Measurements from ENCODE around the gene SETDB2. TPM values are rescaled to one million over a fixed set of nuclear protein-coding genes. Genes with fewer than 3 reads are reported as not detected.

The SETDB2 gene
- polyA plus RNA-seq, 1 donor from 2014 or later, result 14.6 TPM

DNA sequence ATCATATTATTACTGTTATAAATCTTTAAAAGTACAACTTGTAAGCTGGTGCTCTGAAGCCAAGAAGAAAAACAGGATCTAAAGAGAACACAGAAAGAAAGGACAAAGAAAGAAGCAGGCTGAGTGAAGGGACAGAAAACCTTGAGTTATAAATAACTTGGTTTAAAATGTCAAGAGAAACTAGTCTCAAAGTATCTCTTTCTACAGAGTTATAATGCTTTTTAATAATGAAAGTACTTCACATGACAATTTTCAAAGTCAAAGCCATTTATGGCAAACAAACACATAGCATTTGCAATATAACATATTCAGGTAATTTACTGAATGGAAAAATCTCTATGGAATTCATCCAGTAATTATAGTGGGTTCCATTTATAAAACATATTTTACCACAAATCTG is 33.6 kb upstream of the SETDB2 start:
- Histone ChIP-seq H3K79me2 (replicated peaks; ENCODE audit: insufficient read depth, low read length) (no peaks in the 10 kb centered on the region), H3K36me3 (ENCODE audit: insufficient read depth, low read length) (no peaks in the 10 kb centered on the region), H3K27ac (ENCODE audit: low read length) (no peak overlapping the region), H3F3A (ENCODE audit: insufficient read depth, low read length, poor library complexity, severe bottlenecking) (no peaks in the 10 kb centered on the region), H3K27me3 (ENCODE audit: insufficient read depth, low read depth, low read length) (no peaks in the 10 kb centered on the region), H3K9ac (ENCODE audit: low read length) (no peak overlapping the region), H3K4me2 (ENCODE audit: low read length) (no peak overlapping the region), H3K9me3 (ENCODE audit: low read length) (no peaks in the 10 kb centered on the region), H3K4me3 (ENCODE audit: low read length) (no peak overlapping the region), H3K9me2 (ENCODE audit: insufficient read depth, low read length) (no peaks in the 10 kb centered on the region), H4K20me1 (ENCODE audit: insufficient read depth) (no peaks in the 10 kb centered on the region), H2AFZ (ENCODE audit: low read depth, low read length) (no peak overlapping the region)
- TF ChIP-seq TAF1 (IDR thresholded peaks at IDR 0.05; ENCODE audit: low read depth) (no peak), EP300 (conservative IDR thresholded peaks at IDR 0.05; ENCODE audit: poor library complexity, severe bottlenecking) (no peak), MXI1 (conservative IDR thresholded peaks at IDR 0.05; ENCODE audit: poor library complexity, severe bottlenecking) (no peak), SMC3 (conservative IDR thresholded peaks at IDR 0.05; ENCODE audit: poor library complexity) (no peak), RAD21 (conservative IDR thresholded peaks at IDR 0.05) (no peak), EZH2 (IDR thresholded peaks at IDR 0.05; ENCODE audit: borderline replicate concordance, insufficient read depth, low read length, poor library complexity, severe bottlenecking) (no peak)
- TF ChIP-seq, protein P1, sequence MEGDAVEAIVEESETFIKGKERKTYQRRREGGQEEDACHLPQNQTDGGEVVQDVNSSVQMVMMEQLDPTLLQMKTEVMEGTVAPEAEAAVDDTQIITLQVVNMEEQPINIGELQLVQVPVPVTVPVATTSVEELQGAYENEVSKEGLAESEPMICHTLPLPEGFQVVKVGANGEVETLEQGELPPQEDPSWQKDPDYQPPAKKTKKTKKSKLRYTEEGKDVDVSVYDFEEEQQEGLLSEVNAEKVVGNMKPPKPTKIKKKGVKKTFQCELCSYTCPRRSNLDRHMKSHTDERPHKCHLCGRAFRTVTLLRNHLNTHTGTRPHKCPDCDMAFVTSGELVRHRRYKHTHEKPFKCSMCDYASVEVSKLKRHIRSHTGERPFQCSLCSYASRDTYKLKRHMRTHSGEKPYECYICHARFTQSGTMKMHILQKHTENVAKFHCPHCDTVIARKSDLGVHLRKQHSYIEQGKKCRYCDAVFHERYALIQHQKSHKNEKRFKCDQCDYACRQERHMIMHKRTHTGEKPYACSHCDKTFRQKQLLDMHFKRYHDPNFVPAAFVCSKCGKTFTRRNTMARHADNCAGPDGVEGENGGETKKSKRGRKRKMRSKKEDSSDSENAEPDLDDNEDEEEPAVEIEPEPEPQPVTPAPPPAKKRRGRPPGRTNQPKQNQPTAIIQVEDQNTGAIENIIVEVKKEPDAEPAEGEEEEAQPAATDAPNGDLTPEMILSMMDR (IDR thresholded peaks at IDR 0.05; ENCODE audit: poor library complexity, severe bottlenecking), result no peak
- TF ChIP-seq, protein P2, sequence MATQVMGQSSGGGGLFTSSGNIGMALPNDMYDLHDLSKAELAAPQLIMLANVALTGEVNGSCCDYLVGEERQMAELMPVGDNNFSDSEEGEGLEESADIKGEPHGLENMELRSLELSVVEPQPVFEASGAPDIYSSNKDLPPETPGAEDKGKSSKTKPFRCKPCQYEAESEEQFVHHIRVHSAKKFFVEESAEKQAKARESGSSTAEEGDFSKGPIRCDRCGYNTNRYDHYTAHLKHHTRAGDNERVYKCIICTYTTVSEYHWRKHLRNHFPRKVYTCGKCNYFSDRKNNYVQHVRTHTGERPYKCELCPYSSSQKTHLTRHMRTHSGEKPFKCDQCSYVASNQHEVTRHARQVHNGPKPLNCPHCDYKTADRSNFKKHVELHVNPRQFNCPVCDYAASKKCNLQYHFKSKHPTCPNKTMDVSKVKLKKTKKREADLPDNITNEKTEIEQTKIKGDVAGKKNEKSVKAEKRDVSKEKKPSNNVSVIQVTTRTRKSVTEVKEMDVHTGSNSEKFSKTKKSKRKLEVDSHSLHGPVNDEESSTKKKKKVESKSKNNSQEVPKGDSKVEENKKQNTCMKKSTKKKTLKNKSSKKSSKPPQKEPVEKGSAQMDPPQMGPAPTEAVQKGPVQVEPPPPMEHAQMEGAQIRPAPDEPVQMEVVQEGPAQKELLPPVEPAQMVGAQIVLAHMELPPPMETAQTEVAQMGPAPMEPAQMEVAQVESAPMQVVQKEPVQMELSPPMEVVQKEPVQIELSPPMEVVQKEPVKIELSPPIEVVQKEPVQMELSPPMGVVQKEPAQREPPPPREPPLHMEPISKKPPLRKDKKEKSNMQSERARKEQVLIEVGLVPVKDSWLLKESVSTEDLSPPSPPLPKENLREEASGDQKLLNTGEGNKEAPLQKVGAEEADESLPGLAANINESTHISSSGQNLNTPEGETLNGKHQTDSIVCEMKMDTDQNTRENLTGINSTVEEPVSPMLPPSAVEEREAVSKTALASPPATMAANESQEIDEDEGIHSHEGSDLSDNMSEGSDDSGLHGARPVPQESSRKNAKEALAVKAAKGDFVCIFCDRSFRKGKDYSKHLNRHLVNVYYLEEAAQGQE (IDR thresholded peaks at IDR 0.05; ENCODE audit: borderline replicate concordance), result no peak

DNA sequence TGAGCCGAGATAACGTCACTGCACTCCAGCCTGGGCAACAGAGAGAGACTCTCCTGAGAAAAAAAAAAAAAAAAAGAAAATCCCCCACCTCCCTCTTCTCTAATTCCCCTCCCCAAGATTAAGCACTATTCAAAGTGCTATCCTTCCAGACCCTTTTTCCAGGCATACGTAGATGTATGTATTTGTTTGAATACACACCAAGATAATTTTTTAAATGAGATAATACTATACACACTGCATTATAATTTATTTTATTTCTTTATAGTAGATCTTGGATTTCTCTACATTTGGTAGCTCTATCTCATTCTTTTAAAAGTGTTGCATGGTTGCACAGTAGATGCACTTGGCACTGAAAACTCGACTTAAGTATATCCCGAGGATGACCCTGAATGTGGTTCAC is 32.7 kb upstream of the SETDB2 start:
- TF ChIP-seq RAD21 (conservative IDR thresholded peaks at IDR 0.05) (no peak), EZH2 (IDR thresholded peaks at IDR 0.05; ENCODE audit: borderline replicate concordance, insufficient read depth, low read length, poor library complexity, severe bottlenecking) (no peak), POLR2AphosphoS5 (IDR thresholded peaks at IDR 0.05) (no peak), EP300 (conservative IDR thresholded peaks at IDR 0.05; ENCODE audit: poor library complexity, severe bottlenecking) (no peak), SMC3 (conservative IDR thresholded peaks at IDR 0.05; ENCODE audit: poor library complexity) (no peak), MXI1 (conservative IDR thresholded peaks at IDR 0.05; ENCODE audit: poor library complexity, severe bottlenecking) (no peak), TAF1 (IDR thresholded peaks at IDR 0.05; ENCODE audit: low read depth) (no peak)
- TF ChIP-seq, protein P1 (IDR thresholded peaks at IDR 0.05; ENCODE audit: poor library complexity, severe bottlenecking), result no peak
- TF ChIP-seq, protein P2 (IDR thresholded peaks at IDR 0.05; ENCODE audit: borderline replicate concordance), result no peak
- Histone ChIP-seq H3K36me3 (ENCODE audit: insufficient read depth, low read length) (no peaks in the 10 kb centered on the region), H3F3A (ENCODE audit: insufficient read depth, low read length, poor library complexity, severe bottlenecking) (no peaks in the 10 kb centered on the region), H3K9me2 (ENCODE audit: insufficient read depth, low read length) (no peaks in the 10 kb centered on the region), H3K4me2 (ENCODE audit: low read length) (no peak overlapping the region), H2AFZ (ENCODE audit: low read depth, low read length) (no peak overlapping the region), H4K20me1 (ENCODE audit: insufficient read depth) (no peaks in the 10 kb centered on the region), H3K27me3 (ENCODE audit: insufficient read depth, low read depth, low read length) (no peaks in the 10 kb centered on the region), H3K27ac (ENCODE audit: low read length) (no peak overlapping the region), H3K9me3 (ENCODE audit: low read length) (no peaks in the 10 kb centered on the region), H3K4me3 (ENCODE audit: low read length) (no peak overlapping the region), H3K9ac (ENCODE audit: low read length) (no peak overlapping the region), H3K79me2 (replicated peaks; ENCODE audit: insufficient read depth, low read length) (no peaks in the 10 kb centered on the region)
